ENCODE data around the gene TM6SF1. TPM values are rescaled to one million over a fixed set of nuclear protein-coding genes. Genes with fewer than 3 reads are reported as not detected.

TM6SF1 gene
- total RNA-seq, 2 donors from 2014 or later = 0.84 to 2.6 TPM

DNA sequence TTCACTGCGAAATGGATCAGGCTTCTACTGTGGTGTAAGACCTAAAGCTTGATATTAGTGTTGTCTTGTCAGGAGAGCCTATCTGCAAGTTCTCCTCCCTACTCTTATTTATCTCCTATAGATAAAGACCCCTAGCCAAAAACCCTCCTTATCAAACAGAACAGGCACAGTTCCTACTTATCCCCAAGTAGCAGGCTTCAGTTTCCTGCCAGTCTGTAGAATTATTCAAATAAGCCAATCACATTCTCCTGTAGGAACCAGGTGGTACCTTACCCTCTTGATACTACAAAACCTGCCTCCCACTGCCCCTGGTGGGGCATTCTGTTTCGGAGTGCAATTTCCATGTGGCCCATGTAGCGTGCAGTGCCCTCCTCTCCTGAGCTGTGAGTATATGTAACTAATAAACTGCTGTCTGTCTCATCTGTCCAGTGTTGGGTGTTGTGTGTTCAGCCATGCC is 71.5 kb downstream of the TM6SF1 start:
- no peaks in the 10 kb centered on the region for H3K9me3 Mint-ChIP-seq
- DNase-seq (ENCODE audit: low spot score in 2 of 2) (no peak), ATAC-seq (no peak)
- H3K36me3 Mint-ChIP-seq = no peaks in the 10 kb centered on the region
- H3K27ac Mint-ChIP-seq = no peak overlapping the region

DNA sequence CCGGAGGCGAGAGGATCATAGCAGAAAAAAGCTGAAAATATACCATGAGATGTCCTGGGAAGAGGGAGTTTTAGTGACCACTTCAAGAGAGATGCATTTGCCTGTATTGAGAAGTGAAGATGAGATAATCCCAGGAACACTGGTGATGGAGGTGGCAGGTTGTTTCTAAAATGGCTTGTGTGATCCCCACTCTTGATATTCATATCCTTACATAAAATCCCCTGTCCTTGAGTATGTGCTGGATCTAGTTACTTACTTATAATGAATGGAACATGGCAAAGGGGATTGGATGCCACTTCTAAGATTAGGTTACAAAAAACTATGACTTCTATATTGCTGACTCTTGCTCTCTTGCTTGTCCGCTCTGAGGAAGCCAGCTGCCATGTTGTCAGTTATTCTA is 78.1 kb downstream of the TM6SF1 start:
- ATAC-seq = no peak

More for the DNA sequence above, 78.1 kb downstream of the TM6SF1 start:
- no peak for DNase-seq (ENCODE audit: low spot score in 2 of 2)
- Mint-ChIP-seq H3K9me3 (no peaks in the 10 kb centered on the region), H3K27ac (no peak overlapping the region), H3K36me3 (no peaks in the 10 kb centered on the region)

Other genes with a start within 250 kb of the TM6SF1 start
- gene HOMER2, start 154.9 kb upstream of the TM6SF1 start, total RNA-seq = 1 to 10 TPM; 2.2 to 4.4 TPM
- gene RAMAC, start 121.4 kb upstream of the TM6SF1 start, total RNA-seq = 10 to 100 TPM; 20.1 to 20.3 TPM
- 10 to 100 TPM; 18.1 to 26.3 TPM for gene C15orf40, start 96.0 kb upstream of the TM6SF1 start, total RNA-seq
- gene BTBD1, start 40.4 kb upstream of the TM6SF1 start, total RNA-seq = 10 to 100 TPM; 47.7 to 64.7 TPM
- gene HDGFL3, start 100.2 kb downstream of the TM6SF1 start, total RNA-seq = 10 to 100 TPM; 10.9 to 26.3 TPM
- gene BNC1, start 177.0 kb downstream of the TM6SF1 start, total RNA-seq = not detected